Endothelial cell of umbilical vein (primary cell): ENCODE measurements around the gene SLIT1. TPM values are rescaled to one million over a fixed set of nuclear protein-coding genes. Genes with fewer than 3 reads are reported as not detected.

Source experiments
- BruUV-seq: library from RNA; stranded (reverse); fragments of 400-500 nt; replicated peaks from 2 replicates; lab custom pipeline; 2021; lab: Mats Ljungman, UMichigan
- CTCF ChIA-PET: fragments of 300-600, 350-600 bp; sonication (Branson Sonifier 250); formaldehyde crosslinking; loops from one replicate; lab custom pipeline; 2021; ENCODE audit warnings: antibody characterized with exemption, inconsistent platforms; lab: Charles Lee
- POLR2A ChIA-PET: fragments of 300-600, 350-600 bp; sonication (Branson Sonifier 250); formaldehyde crosslinking; loops from one replicate; lab custom pipeline; 2021; ENCODE audit warnings: antibody characterized with exemption, inconsistent platforms; lab: Charles Lee
- DNase-seq: peaks from one replicate; pipeline ENCODE4 v3.0.0-alpha.2; 2011; ENCODE audit warnings: low read depth, low spot score
- FAIRE-seq: peaks from 2 replicates; lab custom pipeline; 2011; peaks lifted over from hg19 to GRCh38; lab: Jason Lieb, UNC
- H2AFZ ChIP-seq: 2 replicates; pipeline ENCODE4 v1.6.0; 2012; ENCODE audit warnings: low read depth, low read length, control low read depth, inconsistent platforms
- H3K27ac ChIP-seq: 2 replicates; pipeline ENCODE4 v1.5.1; 2011; ENCODE audit warnings: low read depth, mild to moderate bottlenecking, control low read depth, low read length, moderate library complexity; ENCODE audit not compliant: insufficient read depth
- H3K27me3 ChIP-seq, 2 experiments: 2 replicates each; pipeline versions ENCODE4 v1.6.0 to v1.6.1; 2011; ENCODE audit warnings: low read length in 2 of 2, mixed read lengths in 1 of 2; ENCODE audit not compliant: control insufficient read depth in 2 of 2, insufficient read depth in 2 of 2
- H3K36me3 ChIP-seq, 2 experiments: 2 replicates in 1 of 2; 3 replicates in 1 of 2; pipeline ENCODE4 v1.5.1; 2011; ENCODE audit warnings: low read length in 2 of 2, mild to moderate bottlenecking in 1 of 2, moderate library complexity in 1 of 2; ENCODE audit not compliant: control insufficient read depth in 2 of 2, insufficient read depth in 2 of 2; ENCODE audit errors: extremely low read depth in 1 of 2
- H3K4me1 ChIP-seq: 3 replicates; pipeline ENCODE4 v1.5.1; 2011; ENCODE audit warnings: mild to moderate bottlenecking, low read length; ENCODE audit not compliant: control insufficient read depth, insufficient read depth; ENCODE audit errors: extremely low read depth
- H3K4me2 ChIP-seq: 2 replicates; pipeline ENCODE4 v1.6.1; 2011; ENCODE audit warnings: low read length, control low read depth, mixed read lengths; ENCODE audit not compliant: insufficient read depth
- H3K4me3 ChIP-seq, 3 experiments: fragments of 200-600 bp in 1 of 3; sonication (generic), shearing (Covaris generic) in 1 of 3; replicated peaks in 1 of 3; 2 replicates each; pipeline ENCODE4 v1.5.1; 2011 to 2016; ENCODE audit warnings: control low read depth in 3 of 3, low read length in 3 of 3, mild to moderate bottlenecking in 2 of 3, inconsistent platforms in 1 of 3, low read depth in 1 of 3, moderate library complexity in 1 of 3; ENCODE audit not compliant: insufficient read depth in 1 of 3
- H3K79me2 ChIP-seq: 2 replicates; pipeline ENCODE4 v1.6.0; 2012; ENCODE audit warnings: low read length, inconsistent platforms; ENCODE audit not compliant: control insufficient read depth, insufficient read depth
- H3K9ac ChIP-seq: replicated peaks from 2 replicates; pipeline ENCODE3; 2011; ENCODE audit warnings: low read length, control low read depth; ENCODE audit not compliant: insufficient read depth; ENCODE audit errors: extremely low read depth
- H3K9me1 ChIP-seq: replicated peaks from 3 replicates; pipeline ENCODE4 v1.6.0; 2011; ENCODE audit warnings: mild to moderate bottlenecking, low read length; ENCODE audit not compliant: control insufficient read depth, insufficient read depth; ENCODE audit errors: extremely low read depth
- H3K9me3 ChIP-seq: replicated peaks from 2 replicates; pipeline ENCODE4 v1.5.1; 2012; ENCODE audit warnings: low read length, inconsistent platforms; ENCODE audit not compliant: control insufficient read depth, insufficient read depth
- H4K20me1 ChIP-seq: replicated peaks from 2 replicates; pipeline ENCODE3; 2011; ENCODE audit warnings: mild to moderate bottlenecking, low read length; ENCODE audit not compliant: control insufficient read depth, insufficient read depth; ENCODE audit errors: extremely low read depth
- CTCF ChIP-seq, 2 donors: IDR thresholded peaks; 1 replicate in 1 of 2; 2 replicates in 1 of 2; pipeline ENCODE4 v1.5.1; 2011; ENCODE audit warnings: low read length in 2 of 2, mild to moderate bottlenecking in 2 of 2, moderate library complexity in 2 of 2, control low read depth in 1 of 2, inconsistent platforms in 1 of 2, low read depth in 1 of 2; ENCODE audit not compliant: insufficient read depth in 1 of 2; ENCODE audit errors: extremely low read depth in 1 of 2
- EZH2 ChIP-seq: IDR thresholded peaks from 2 replicates; pipeline ENCODE4 v1.6.1; 2012; ENCODE audit warnings: borderline replicate concordance, low read depth, mild to moderate bottlenecking, moderate library complexity, low read length, inconsistent platforms; ENCODE audit not compliant: severe bottlenecking
- POLR2AphosphoS5 ChIP-seq: IDR thresholded peaks from 2 replicates; pipeline ENCODE4 v1.6.1; 2012; ENCODE audit warnings: low read depth, mild to moderate bottlenecking, control low read depth, low read length, moderate library complexity; ENCODE audit not compliant: insufficient read depth
- dilution Hi-C: fragments of 300-500 bp; cut with MboI; formaldehyde crosslinking; loops from one replicate; pipeline ENCODE4 v1.15.0; 2019; ENCODE audit warnings: low sequenced_read_pairs; ENCODE audit not compliant: extremely low pct_ligation_motif_present
- intact Hi-C: fragments of 100-400 bp; cut with micrococcal nuclease; formaldehyde crosslinking; loops from one replicate; pipeline ENCODE4 v1.10.0; 2022
- polyA plus RNA-seq, 4 experiments: library from polyadenylated mRNA; depleted of rRNA in 3 of 4; stranded (reverse) in 3 of 4; unstranded in 1 of 4; fragments of >200 nt; gene quantifications; 2 replicates each; pipeline versions ENCODE4 v1.2.1 to v1.2.3, GENCODE V29; 2011 to 2012; ENCODE audit warnings: missing spikeins in 1 of 4
- total RNA-seq: library from RNA; stranded (reverse); gene quantifications from 2 replicates; pipeline ENCODE4 v1.2.3, GENCODE V29; 2021

SLIT1 gene
- total and polyA plus RNA-seq, 2 donors (not counting 3 experiments of a cell fraction or from before 2014, with no cell fraction given) = 0.04 to 0.20 TPM

GRCh38 chr10:97196223-97197029 is 10.7 kb upstream of the SLIT1 start:
- CTCF ChIA-PET = interaction anchor here (0.6 to 6.8 kb wide), 25 partner anchors 8 to 194 kb away, joined by 3 to 110 read pairs (median 4); no protein-coding TSS in a partner anchor
- FAIRE-seq (peak; percentile 69), DNase-seq (peak; percentile 48)
- Histone ChIP-seq H3K79me2 (no peaks in the 10 kb centered on the region), H3K27ac (no peak overlapping the region), H3K9me1 (no peaks in the 10 kb centered on the region), H3K9ac (no peak overlapping the region), H3K27me3 (peaks cover 15 to 17% of the 10 kb centered on the region in 2 experiments), H3K9me3 (no peaks in the 10 kb centered on the region), H3K4me1 (no peaks in the 10 kb centered on the region), H3K4me3 (peak overlapping the region; percentile 39 to 55 (median 40)), H3K4me2 (peak overlapping the region; percentile 66), H2AFZ (peak overlapping the region; percentile 92), H3K36me3 (no peaks in the 10 kb centered on the region), H4K20me1 (no peaks in the 10 kb centered on the region)
- intact Hi-C loops = loop anchor here (5.0 kb wide), 1 partner anchor 124 kb away; no protein-coding TSS in a partner anchor
- dilution Hi-C loops = no loop called here
- TF ChIP-seq EZH2 (peak; percentile 33), POLR2AphosphoS5 (no peak), CTCF (IDR thresholded peaks at IDR 0.05; ENCODE audit: extremely low read depth in 1 of 2, insufficient read depth in 1 of 2, low read depth in 1 of 2, low read length in 2 of 2) (peak; percentile 80 to 84)
- BruUV-seq = no TSS peak
- POLR2A ChIA-PET = no interaction called here
